ENCODE results near the gene TCP11. TPM values are rescaled to one million over a fixed set of nuclear protein-coding genes. Genes with fewer than 3 reads are reported as not detected.

The TCP11 gene
- total RNA-seq, 1 experiment from 2014 or later: not detected

- DNase-seq (ENCODE audit: low read depth): peak; percentile 92
Measured at GRCh38 chr6:35092362-35093117, 48.6 kb downstream of the TCP11 start.

DNA sequence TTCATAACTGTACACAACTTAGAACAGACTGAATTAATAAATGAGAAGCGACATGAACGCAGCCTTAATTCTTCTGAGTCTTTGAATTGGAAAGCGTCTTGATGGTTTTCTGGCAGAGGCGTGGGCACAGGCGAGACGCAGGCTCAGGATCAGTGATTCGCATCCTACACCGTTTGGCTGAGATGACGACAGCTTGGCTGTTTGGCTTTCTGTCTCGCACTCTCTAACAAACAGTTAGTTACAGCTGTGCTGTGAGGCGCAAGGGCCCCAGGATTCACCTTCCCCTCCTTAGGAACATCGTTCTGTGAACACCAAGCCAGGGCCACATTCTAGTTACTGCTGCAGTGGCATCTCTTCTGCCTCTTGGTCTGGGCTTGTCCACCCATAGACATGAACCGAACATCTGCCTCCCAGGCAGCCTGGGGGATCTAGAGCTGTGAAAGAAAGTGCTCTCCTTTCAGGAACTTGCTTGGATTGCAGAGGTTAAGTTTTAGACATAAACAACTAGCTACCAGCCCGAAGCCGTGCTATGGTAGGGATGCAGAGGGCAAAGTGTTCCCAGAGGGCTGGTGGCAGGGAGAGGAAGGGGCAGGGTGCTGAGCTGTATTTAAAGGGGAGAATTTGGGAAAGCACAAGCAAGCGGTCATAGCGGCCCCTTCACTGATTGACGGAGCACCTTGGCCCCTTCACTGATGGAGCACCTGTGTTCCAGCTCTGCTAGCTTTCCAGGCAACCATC, 49.6 kb downstream of the TCP11 start:
- no peak for DNase-seq (ENCODE audit: low read depth)

DNA sequence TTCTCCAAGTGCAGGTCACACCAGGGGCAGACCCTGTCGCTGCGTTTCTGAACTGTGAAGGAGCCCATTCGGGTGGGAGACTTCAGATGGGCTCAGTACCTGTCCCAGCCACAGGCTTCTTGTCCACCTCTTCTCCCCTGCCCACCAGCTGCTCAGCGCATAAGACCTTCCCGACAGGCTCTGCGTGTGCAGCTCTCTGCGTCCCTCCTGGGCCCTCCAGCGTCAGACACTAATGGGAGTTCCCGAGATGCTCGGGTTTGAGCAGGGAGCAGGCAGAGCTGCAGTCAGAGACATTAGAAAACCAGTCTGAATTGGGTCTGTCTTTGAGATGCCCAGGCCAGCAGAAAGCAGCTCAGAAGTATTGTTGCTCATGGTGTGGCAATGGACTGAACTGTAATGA, 50.4 kb downstream of the TCP11 start:
- DNase-seq (ENCODE audit: low read depth): no peak

DNA sequence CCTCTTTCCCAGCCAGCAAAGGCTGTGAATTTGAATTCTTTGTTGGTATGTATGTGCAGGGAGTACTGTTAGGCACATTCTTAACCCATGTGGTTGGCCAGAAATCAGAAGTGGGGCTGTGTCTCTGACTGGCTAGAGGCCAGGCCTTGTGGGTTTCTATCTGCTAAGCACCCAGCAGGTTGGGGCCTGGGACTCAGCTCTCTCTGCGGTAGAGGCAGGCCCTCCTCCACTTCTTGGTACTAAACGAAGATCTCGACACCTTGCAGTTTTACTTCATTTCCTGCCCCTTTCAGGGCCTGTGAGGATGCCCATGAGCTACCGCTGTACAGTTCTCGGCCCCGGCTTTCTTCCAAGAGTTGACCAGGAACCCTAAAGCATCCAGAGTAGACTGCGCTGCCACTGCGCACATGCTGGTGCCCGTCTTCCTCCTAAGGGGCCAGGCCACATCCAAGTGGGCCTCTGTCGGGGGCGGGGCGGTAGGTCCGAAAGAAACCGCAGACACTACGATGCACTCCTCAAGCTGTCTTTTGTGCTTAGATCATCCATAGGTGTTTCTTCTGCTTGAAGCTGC, 51.1 kb downstream of the TCP11 start:
- peak; percentile 89 for DNase-seq (ENCODE audit: low read depth)

GRCh38 chr6:35089216-35089934, 51.8 kb downstream of the TCP11 start:
- DNase-seq (ENCODE audit: low read depth): no peak

- no peak for DNase-seq (ENCODE audit: low read depth)
Measured at GRCh38 chr6:35088281-35089215, 52.6 kb downstream of the TCP11 start.

DNA sequence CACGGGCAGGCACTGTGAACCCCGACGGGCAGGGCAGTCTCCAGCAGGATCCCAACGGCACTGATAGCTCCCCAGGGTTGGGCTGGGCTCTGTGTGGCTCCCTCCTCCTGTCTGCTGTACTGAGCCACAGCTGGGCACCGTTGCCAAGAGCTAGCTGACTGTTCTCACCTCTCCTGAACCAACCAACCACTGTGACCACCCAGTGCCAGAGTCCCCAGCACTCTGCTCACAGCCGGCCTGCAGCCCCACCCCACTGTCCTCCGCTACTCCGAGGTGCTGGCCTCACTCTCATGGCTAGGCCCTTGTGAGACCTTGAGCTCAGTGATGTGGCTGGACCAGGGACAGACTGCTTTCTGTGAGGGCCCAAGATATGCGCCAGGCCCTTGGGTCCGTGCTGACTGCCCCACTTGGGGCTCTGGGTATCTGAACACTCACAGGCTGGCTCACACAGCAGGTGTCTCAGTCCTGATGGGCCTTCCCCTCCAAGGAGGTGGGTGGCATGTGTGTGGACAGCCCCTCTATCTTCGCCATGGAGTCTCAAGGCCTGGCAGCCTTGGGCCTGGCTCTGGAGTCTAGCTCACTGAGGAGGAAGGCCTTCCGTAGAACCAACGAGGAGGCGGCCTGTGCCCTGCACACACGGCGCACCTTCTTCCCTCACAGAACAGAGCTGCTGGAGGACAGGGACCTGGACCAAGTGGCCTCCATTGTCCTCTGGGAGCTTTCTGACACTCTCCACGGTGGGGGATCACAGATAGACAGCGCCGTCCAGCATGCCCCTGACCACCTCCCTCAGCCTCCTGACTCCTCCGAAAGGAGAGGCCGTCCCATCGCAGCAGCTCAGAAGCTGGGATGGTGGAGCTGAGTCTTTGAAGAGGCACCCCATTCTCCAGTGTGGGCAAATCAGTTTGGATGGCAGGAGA, 53.5 kb downstream of the TCP11 start:
- DNase-seq (ENCODE audit: low read depth): no peak

DNA sequence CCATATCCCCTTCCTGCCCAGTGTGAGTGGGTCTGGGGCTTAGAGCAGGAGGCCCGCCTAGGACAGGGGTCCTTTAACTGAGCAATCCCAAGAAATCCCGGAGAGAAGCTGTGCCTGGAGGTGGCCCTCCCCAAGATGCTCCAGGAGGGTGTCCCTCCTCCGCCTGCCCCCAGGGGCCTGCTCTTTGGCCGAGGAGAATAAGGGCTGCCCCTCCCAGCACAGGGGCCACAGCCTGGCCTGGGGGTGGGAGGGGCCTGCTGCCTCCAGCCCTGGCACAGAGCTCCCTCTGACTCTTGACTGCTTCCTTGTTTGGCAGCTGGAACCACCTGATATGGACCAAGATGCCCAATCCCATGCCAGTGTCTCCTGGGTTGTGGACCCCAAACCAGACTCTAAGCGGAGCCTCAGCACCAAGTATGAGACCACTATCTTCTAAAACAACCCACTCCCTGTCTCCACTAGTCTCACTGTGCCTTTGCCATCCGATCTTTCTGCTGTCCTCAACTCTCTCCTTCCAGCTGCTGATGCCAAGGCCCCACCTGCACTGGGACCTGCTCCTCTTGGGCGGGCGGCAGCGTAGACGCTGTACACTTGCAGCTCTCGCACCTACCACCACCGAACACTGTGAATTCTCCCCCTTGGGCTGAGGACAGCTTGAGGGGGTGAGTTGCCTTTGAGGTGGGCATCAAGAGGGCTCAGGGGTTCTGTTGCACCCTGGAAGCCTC, 54.3 kb downstream of the TCP11 start:
- no peak for DNase-seq (ENCODE audit: low read depth)

- DNase-seq (ENCODE audit: low read depth): no peak
Measured at GRCh38 chr6:35086282-35086632, 54.9 kb downstream of the TCP11 start.

DNA sequence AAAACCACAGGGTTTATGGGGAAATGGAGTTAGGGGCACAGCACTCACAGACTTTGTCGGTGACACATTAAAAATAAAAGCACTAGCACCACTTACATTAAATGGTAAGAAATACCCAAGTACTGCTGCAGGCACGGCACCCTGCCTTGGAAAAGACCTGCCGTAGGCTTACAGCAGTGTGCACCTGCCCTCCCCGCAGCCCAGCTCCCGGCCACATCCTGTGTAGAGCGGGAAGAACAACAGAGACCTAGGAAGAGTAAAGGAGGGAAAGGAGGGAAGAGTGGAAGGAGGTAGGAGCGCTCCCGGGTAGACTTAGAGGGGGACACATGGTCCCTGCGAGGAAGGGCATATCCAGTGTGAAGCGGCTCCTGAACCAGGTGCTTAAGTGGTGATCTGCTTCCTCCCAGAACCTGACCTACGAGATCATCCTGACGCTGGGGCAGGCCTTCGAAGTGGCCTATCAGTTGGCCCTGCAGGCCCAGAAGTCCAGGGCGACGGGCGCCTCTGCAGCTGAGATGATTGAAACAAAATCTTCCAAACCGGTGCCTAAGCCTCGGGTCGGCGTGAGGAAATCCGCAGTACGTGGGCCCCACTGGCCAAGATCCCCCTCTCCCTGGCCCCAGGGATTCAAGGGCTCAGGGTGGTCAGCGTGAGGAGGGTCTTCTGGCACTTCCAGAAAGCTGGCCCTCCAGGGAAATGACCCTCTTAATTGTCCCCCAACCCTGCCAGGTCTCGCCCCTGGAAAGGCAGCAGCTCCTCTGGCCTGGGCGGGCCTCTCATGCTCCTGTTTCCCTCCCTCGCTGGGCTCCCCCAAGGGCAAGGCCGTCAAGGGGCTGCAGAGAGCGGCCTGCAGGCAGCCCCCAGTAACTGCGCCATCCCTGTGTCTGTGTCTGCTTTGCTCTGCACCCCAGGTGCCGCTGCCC, 55.5 kb downstream of the TCP11 start:
- no peak for DNase-seq (ENCODE audit: low read depth)

GRCh38 chr6:35084511-35085203, 56.5 kb downstream of the TCP11 start:
- peak; percentile 14 for DNase-seq (ENCODE audit: low read depth)

- DNase-seq (ENCODE audit: low read depth): no peak
Measured at GRCh38 chr6:35084041-35084491, 57.1 kb downstream of the TCP11 start.

DNA sequence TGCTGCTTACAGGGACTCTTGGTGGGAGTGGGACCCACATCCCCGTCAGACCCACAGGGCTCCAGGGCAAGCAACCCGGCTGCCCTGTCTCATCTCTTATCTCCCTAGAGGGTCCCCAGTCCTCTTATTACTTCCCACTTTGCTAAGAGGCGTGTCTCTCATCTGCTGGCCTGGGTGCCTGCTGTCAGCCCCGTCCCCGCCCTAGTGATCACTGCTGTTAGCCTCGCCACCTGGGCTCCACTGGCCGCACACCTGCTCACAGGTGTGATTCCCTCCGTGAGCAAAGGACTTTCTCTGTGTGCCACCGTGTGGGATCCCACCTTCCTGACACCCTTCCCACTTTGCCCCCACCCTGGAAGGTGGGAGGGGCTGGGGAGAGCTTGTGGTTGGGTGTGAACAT, 57.6 kb downstream of the TCP11 start:
- no peak for DNase-seq (ENCODE audit: low read depth)

GRCh38 chr6:35082733-35083403, 58.3 kb downstream of the TCP11 start:
- no peak for DNase-seq (ENCODE audit: low read depth)

- DNase-seq (ENCODE audit: low read depth): no peak
Measured at GRCh38 chr6:35082046-35082732, 59.0 kb downstream of the TCP11 start.

GRCh38 chr6:35081426-35081851, 59.7 kb downstream of the TCP11 start:
- no peak for DNase-seq (ENCODE audit: low read depth)
